Measurements from ENCODE around the gene NCBP2L.

The NCBP2L gene

DNA sequence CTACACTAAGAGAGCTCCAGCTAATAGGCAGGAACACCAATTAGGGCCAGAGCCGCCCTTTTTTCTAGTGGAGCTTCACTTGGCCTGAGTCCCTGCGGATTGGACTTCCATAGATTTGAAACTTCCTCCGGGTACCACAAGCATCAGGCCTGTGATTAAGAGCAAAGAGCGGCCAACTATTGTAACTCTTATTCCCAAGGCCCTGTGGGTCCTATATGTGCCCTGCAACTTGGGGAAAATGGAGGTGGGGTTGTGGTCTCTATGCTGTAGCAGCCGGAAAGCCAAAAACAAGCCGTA, at the start of gene NCBP2L:
Gene NCBP2L (plus strand): TSS at position 198 of the 297 bp plus-strand sequence. CDS start 16,488 bp downstream, outside the sequence.
- no peak for DNase-seq

DNA sequence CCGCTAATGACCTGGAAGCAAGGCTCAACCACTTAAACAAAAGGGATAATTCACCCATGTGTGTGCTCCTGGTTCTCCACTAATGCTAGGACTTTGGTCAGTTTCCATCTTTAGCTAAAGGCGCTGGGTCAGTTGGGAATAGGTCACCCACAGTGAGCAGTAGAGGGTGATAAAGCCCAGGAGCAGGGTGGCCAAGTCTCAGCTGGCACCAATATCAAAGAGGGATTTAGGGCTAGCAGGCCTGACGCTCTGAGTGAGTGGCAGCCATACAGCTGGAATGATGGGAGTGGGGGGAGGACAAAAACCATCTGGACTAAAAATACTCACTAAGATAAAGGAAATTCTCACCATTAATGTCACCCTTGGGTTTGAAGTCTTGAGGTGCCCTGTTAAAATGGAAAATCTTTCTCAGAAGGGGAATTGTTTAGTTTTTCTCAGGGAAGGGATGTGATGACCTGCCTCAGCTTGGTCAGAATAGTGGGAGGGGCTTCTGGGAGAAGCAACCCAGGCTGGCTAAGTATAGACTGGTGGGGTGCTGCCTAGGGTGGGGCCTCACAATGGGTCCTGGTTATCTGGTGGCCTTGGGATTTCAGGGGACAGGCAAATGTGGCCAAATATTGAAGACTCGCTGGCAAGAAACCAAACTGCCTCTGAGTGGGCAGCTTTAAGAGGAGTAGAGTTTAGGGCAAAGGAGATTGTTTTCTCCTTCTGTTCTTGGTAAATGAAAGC, 49.0 kb upstream of the NCBP2L start:
- no peak for DNase-seq

DNA sequence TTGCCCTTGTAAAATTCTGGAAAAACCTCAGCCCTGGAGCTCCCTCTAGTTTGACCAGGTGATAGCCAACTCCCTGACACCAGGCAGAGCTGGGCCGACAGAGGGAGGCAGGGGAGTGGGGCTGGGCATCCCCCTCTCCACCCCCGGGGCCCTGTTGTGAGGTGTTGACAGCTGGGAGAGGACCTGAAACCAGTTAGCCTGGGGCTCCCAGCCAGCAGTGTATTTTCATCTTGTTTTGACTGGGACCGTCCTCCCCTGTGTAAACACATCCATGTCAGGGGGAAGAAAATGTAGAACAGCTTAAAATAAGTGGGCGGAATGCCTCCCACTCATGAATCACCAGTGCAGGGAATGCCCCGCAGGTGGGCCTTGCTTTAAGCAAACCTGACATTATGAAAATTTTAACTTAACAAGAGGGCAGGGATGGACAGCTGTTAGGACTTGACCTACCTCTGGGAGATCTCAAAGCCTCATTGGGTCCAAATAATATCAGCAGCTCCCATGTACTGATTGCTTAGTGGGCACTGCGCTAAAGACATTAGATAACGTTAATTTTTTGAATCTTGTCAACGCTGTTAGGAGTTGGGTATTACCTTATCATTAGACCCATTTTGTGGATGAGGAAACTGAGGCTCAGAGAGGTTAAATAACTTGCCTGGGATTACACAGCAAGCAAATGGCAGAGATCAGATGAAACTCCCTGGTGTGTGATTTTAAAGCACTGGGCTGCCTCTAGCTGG, 47.8 kb upstream of the NCBP2L start:
- no peak for DNase-seq

DNA sequence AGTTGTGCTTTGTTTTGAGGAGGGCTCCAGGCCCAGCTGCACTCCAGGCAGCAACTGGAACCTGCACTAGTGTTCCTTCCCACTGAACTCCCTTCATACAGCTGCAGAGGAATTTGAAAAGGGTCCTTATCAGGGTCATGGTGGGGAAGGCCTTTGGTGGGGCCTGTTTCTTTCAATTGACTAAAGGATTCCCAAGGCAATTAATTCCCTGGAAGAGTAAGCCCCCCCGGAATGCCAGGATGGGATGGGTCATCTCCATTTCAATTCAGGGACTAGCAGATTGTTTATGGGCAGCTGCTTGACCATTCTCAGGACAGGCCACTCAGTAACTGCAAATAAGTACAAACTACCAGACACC, 47.3 kb upstream of the NCBP2L start:
- DNase-seq = no peak

DNA sequence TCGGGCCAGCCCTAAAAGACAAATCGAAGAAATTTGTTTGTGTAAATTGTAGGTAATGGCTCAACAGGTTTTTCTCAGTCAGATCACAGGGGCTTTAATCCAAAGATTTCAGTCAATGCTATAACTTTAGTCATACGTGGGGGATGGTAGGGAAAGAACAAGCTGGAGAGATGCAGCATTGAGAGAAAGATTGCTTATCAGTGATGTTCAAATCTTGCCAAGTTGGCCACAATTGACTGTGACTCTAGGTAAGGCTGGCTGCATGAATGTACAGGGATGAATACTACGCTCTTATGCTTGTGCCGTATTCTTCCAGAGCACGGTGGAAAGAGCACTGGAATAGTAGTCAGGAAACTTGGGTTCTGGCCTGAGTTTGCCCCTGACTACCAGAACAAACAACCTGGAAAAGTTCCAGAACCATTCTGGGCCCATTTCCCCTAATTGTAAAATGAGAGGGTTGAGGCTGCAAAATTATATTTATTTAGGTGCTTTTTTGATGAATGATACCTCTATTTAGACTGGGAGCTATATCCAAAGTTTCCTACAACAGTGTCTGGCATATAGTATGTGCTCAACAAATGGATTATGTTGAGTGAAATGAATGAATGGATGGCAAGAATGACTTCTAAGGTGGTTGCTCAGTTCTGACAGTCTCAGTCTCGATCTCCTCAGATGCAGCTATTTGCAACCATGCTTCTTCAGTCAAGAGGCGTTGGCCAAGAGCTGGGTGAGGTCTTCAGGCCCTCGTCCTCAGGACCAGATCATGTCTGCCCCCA, 46.4 kb upstream of the NCBP2L start:
- no peak for DNase-seq

DNA sequence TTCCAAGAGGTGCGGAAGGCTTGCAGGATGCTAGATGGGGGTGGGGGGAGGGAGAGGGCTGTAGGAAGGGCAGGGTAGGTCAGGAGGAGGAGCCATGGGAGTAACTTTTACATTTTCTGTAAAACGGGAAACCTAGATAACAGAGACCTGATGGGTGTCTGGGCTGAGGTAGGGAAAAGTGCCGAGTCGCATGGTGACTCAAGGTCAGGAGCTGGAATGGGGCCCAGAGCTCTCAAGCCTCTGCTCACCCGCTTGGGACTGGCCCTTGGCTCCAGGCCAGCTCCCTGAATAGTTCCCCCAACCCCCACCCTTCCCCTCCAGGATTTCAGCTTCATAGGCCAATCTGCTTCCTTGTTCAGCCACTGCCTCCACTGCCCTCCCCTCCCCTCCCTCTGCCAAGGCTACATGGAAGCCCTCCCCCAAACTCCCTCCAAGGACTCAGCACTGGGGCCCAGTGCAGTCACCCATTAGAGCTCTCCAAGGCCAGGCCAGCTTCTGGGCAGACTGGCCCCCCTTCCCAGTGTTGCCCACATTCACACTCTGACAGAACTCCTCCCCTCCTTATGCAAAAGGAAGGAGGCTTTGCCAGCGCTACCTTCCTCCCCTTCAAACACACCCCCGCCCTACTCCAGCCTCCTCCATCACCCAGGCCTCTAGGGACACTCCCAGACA, 45.6 kb upstream of the NCBP2L start:
- DNase-seq = no peak

DNA sequence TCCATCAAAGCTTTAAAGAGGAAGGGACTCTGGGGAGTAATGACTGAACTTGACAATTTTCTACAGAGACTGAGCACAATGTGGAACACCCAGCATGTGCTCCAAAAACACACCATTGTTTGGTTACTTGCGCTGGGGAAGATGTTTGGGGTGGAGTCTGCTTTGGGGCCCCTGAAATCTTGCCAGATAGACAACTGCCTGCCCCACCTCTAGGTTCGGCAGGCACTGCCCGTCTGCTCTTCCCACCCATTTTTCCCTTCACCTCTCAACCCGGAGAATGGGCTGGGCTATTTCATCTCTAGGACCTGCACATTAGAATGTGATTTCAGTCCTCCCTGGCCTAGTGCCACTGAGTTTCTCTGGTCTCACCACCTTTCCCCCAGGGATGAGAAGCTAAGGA, 43.8 kb upstream of the NCBP2L start:
- no peak for DNase-seq

DNA sequence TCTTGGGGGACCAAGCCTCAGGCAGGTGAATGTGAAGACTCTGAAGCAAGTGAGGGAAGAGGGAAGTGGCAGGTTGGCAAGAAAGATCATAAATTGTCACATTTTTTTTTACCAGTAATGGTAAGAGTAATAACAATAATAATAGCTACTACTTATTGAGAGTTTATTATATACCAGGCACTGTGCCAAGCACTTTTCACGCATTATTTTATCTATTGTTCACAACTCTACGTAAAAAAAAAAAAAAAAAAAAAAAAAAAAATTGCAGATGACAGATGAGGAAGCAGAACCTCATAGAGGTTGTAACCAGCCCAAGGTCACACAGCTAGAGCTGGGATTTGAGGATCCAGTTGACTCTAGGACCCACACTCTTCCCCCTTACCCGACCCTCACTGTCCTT, 42.9 kb upstream of the NCBP2L start:
- DNase-seq = no peak

DNA sequence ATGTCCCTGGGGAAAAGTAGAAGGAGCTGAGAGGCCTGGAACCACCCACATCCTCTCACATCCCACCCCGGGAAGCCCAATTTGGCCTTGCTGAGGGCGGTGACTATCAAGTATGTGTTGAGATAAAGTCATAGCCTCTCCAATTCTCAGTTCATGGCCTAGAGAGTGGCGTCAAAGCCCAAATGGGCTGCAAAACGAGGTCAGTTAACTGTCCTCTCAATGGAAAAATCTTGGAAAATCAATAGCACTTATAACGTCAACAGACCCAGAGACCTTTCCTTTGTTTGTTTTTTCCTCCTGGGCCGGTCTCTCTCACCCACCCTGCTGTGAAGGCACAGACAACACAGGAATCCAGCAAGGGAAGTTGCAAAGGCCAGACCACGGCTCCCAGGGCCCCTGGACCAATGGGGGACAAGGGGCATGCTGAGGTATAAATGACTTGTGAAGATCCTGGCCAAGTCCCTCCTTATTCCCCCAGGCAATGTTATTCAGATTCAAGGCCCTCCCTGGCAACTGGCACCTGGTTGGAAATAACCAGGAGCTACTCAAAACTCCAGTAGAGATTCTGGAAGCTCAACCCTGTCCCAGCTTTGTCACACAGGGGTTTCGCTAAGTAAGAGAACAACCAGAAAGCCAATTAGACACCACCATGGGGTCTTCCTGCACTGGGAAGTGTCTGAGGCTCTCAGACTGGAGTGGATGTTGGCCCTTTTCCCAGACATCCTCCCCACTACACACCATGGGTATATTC, 40.6 kb upstream of the NCBP2L start:
- no peak for DNase-seq

DNA sequence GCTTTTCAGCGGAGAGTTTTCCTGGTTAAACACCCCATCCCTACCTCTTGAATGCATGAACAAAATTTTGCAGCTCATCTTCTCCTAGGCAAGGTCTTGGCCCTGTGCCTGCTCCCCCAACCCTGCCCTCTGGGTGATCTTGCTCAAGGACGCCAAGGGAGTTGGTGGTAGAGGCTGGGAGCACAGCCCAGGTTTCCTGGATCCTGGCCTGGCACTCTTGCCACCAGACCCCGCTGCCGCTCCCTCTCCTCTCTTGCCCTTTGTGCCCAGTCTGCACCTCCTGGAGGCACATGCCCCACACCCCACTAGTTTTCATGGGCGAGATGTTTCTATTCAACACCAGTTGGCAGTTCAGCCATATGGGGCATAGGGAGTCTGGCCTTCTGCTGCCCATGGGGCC, 39.3 kb upstream of the NCBP2L start:
- DNase-seq = no peak

DNA sequence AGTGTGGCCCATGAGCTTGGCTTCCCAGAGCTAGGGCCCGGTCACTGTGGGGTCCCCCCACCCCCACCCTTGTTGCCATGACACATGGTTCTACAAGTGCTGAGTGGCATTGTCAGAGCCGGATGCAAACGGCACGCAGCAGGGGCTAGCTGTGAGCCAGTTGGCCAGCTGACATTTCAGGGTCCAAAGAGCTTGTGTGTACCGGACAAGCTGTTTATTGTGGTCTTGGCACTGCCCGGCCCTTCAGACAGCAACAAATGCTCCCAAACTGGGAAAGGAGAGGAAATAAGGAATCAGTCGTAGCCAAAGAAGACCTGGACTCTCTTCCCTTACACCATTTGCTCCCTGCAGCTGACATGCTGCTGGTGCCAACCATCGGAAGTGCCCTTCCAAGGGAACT, 38.8 kb upstream of the NCBP2L start:
- no peak for DNase-seq

DNA sequence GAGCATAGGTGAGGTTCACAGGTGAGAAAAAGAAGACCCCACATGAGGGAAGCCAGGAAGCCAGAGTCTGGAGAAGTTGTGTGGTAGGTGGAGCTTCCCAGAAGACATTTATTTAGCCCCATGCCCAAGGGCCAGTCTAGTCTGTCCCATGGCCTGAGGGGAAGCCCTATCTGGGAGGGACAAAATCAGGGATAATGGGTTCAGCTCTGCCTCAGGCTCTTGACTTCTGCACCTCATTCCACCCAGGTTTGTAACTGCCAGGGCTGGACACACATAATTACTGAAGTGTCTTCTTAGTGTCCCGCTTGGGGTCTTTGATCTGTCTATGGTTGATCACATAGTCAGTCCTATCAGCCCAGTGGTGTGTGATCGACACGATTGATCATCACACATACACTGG, 38.0 kb upstream of the NCBP2L start:
- DNase-seq = no peak

DNA sequence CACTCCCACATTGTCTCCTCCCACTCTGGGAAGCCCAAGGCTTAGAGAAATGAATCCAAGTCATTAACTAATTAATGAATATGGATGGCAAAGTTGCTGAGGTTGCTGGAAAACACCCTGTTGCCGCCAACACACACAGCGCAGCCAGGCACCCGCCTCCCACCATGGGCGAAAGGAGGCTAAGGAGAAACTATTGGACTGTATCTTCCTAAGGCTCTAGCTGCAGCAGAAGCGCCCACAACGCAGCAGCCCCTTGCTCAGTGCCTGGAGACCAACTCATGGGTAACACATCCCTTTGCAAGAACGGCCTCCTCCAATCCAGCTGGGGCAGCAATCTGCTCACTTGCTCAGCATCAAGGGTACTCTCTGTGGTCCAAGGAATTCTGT, 36.1 kb upstream of the NCBP2L start:
- peak in 1 of 6 experiments; percentile 8 for DNase-seq

DNA sequence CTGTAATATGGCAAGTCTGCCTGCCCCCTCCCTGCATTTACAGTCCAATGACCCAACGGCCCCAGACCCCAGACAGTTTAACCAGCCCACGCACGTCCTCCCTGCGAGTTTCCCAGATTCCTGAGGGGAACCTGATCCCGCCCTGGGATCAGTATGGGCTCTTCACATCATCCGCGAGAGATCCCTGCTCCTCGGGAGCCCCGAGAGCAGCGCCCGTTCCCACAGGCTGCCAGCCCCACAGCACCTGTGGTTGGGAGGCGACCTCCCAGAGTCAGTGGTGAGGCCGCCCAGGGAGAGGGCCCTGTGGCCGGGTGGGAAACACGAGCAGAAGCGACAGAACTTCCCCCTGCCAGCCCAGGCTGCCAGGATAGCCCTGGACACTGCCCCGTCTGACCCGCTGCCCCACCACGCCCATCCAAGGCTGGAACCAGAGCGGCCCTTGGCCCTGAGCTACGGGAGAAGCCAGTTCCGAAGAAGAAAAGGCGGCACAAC, 34.8 kb upstream of the NCBP2L start:
- no peak for DNase-seq

DNA sequence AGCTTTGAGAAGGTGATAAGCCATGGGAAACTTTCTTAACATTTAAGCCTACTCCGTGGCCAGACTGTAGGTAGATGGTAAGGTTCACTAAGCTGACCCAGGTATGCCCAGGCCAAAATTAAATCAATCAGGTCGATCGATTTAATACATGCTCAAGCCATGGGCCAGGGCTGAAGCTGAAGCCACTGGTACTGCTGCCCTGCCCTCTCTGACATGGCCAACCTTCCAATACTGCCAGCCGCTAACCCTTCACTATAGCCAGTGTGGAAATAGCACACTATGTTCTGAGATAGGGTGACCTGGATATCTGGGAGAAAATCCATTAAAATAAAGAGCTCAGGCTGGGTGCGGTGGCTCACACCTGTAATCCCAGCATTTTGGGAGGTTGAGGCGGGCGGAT, 33.5 kb upstream of the NCBP2L start:
- no peak for DNase-seq

DNA sequence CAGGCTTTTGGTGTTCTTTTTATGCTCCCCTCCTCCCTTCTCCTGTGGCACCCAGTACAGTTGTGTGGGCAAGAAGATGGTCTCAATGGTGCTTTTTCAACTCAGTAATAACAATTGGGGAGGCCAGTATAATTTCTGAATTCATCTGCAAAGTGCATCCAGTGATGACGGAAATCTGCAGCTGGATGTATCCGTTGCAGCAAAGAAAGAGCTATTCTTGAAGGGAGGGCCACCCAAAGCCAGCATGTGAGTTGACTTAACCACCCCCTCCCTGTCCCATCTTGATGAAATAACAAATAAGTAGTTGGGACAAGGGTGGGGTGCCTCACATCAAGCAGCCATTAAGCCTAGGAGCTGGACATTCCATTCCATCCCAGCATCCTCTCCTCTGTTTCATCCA, 32.7 kb upstream of the NCBP2L start:
- no peak for DNase-seq

DNA sequence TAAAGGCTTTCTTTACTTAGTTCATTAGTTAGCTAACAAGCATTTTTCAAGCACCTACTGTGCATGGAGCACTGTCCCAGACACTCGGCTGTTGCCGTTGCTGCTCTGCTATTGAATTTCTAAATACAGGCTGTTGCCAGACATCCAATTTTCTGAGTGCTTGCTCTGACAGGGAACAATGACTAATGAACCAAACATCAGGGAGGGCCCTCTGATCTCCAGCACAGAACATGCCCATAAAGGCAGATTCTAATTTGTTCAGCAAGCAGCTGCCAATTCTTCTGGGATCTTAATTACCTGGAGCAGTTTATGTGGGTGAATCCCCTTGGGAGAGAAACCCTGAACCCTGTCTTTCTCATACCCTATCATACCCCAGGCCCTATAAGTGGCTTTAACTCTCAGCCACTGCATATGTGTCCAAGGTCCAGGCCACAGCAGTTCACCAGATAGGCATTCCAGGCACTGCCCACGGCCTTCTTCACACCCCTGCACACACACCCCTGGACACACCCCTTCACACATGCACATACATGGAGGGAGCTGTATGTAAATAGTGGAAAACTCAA, 29.9 kb upstream of the NCBP2L start:
- no peak for DNase-seq

DNA sequence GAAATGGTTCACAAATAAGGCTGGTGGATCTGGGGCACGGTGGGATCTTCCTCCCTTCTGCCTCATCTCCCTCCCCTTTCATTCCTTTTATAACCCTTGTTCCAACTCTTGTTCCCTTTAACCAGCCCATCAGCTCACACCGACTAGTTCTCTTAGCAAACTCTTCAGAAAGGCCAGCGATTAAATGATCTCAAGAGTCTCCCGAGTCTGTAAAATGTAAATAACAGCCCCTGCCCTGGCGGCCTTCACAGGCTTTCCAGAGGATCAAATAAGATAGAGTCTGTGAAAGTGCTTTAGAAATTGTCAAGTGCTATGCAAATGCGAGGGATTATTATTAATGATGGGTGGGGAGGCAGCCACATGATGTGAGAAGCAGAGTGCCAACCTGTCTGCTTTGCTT, 29.0 kb upstream of the NCBP2L start:
- no peak for DNase-seq

DNA sequence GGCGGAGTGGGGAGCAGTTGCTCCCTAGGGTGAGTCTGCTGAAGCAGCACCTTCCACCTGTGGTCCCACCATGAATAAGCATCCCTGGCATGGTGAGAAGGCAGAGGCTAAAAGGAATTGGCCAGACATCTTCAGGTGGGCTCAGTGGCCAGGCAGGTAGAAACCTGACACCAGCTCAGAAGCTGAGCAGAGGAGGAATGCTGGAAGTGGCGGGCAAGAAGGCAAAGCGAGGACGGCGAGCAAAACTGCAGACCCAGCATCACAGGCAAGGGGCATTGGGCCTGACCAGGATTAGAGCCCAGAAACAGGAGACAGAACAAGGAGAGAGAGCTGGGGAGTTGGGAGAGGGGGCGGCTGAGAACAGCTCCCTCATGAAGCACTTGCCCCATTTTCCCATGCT, 27.3 kb upstream of the NCBP2L start:
- DNase-seq = no peak

DNA sequence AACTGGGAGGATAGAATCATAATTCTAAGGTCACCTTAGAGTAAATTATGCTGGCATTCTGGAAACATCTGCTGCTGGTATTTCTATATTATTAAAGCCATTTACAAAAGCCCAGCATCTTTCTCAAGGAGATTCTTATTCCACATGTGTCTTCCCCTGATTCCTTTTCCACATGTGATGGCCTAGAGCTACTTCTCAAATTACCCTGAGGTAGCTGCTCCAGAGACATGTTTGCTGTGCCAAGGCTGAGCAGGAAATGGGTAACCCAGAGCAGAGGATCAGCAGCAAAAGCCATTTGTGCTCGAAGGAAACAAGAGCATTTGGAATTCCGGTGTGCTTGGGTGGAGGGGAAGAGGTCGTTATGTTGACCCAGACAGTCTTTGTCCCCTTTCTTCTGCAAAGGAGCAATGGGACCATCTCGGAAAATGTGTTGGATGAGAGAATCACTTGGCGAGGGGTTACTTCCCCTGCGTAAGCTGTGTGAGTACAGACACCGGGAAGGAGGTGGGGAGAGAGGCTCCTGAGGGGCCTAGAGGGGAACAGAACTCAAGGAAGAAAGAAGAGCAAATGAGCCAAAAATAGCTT, 26.6 kb upstream of the NCBP2L start:
- no peak for DNase-seq

DNA sequence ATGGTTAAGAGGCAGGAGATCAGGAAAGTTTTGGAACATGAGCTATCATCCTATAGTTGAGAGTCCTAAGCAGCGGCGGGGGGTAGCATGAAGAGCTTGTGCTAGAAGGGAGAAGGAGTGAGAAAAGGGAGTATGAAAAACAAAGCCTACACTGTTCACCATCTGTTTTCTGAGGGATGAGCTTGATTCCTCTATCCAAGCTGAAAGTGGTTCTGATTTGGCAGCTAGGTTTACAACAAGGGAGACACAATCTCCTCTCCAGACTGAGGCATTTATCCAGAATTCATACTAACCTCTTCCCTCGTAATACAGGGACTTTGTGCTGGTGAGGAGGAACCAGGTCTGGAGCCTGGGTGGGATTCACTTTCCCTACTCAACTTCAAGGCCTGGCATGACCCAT, 25.5 kb upstream of the NCBP2L start:
- DNase-seq = no peak

DNA sequence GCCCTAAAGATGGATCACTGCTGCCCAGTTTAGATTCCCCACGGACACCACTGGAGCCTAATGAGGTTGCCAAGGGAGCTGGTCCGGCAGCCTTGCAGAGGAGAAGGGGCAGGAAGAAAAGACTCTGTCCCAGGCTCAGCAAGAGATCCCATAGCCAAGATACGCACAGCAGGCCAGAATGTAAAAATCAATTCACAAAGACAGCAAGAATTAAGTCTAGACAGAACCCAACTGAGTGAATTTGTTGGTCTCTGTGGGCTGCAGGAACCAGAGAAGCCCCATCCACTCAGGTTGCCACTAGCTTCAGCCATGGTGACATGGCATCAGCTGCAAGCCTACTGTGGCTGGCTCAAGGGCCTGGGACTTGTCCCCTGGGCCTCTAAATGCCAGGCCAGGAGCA, 24.8 kb upstream of the NCBP2L start:
- DNase-seq = no peak

All from stimulated activated naive CD4-positive, alpha-beta T cell (primary cell).